Adipocyte (in vitro differentiated cells): ENCODE results near the gene DCXR.

Experiments used
- DNase-seq: peaks from one replicate; pipeline ENCODE4 v3.0.0-alpha.2; 2015; ENCODE audit warnings: low read depth
- H3K27me3 ChIP-seq: replicated peaks from 2 replicates; pipeline ENCODE4 v1.7.0; 2013; ENCODE audit warnings: mild to moderate bottlenecking, low read length, moderate library complexity; ENCODE audit not compliant: control insufficient read depth, insufficient read depth
- H3K36me3 ChIP-seq: 2 replicates; pipeline ENCODE4 v1.7.0; 2013; ENCODE audit warnings: low read length, mild to moderate bottlenecking, moderate library complexity; ENCODE audit not compliant: control insufficient read depth, insufficient read depth, severe bottlenecking
- H3K4me1 ChIP-seq: 2 replicates; pipeline ENCODE4 v1.7.0; 2013; ENCODE audit warnings: mild to moderate bottlenecking, low read length, moderate library complexity; ENCODE audit not compliant: control insufficient read depth, insufficient read depth
- H3K4me3 ChIP-seq: 2 replicates; pipeline ENCODE4 v1.7.0; 2013; ENCODE audit warnings: mild to moderate bottlenecking, low read length, moderate library complexity
- H3K9ac ChIP-seq: 2 replicates; pipeline ENCODE4 v1.7.0; 2013; ENCODE audit warnings: mild to moderate bottlenecking, low read length, moderate library complexity
- H3K9me3 ChIP-seq: 2 replicates; pipeline ENCODE4 v1.7.0; 2013; ENCODE audit warnings: mild to moderate bottlenecking, low read length, moderate library complexity; ENCODE audit not compliant: control insufficient read depth

Gene DCXR

GRCh38 chr17:82058855-82059249 lies 21.4 kb upstream of the DCXR start:
- peaks cover 93% of the 10 kb centered on the region for H3K36me3 ChIP-seq
- DNase-seq = no peak
- no peak overlapping the region for H3K9ac ChIP-seq
- no peak overlapping the region for H3K4me3 ChIP-seq
- H3K4me1 ChIP-seq = peaks cover 5% of the 10 kb centered on the region
- no peaks in the 10 kb centered on the region for H3K27me3 ChIP-seq
- no peaks in the 10 kb centered on the region for H3K9me3 ChIP-seq

GRCh38 chr17:82058230-82058854 lies 20.8 kb upstream of the DCXR start:
- Histone ChIP-seq H3K9me3 (no peaks in the 10 kb centered on the region), H3K4me3 (no peak overlapping the region), H3K4me1 (peaks cover 4% of the 10 kb centered on the region), H3K27me3 (no peaks in the 10 kb centered on the region), H3K36me3 (peaks cover 91% of the 10 kb centered on the region), H3K9ac (no peak overlapping the region)
- DNase-seq = no peak

- H3K4me3 ChIP-seq = no peak overlapping the region
- H3K36me3 ChIP-seq = peaks cover 78% of the 10 kb centered on the region
- H3K9me3 ChIP-seq = no peaks in the 10 kb centered on the region
- H3K4me1 ChIP-seq = peaks cover 9% of the 10 kb centered on the region
- no peak for DNase-seq
- H3K9ac ChIP-seq = no peak overlapping the region
- no peaks in the 10 kb centered on the region for H3K27me3 ChIP-seq
Measured at GRCh38 chr17:82056729-82057621, 19.5 kb upstream of the DCXR start.

- Histone ChIP-seq H3K36me3 (peaks cover 72% of the 10 kb centered on the region), H3K9ac (no peak overlapping the region), H3K27me3 (no peaks in the 10 kb centered on the region), H3K4me3 (no peak overlapping the region), H3K9me3 (no peaks in the 10 kb centered on the region), H3K4me1 (peaks cover 9% of the 10 kb centered on the region)
- DNase-seq = no peak
Measured at GRCh38 chr17:82055965-82056728, 18.6 kb upstream of the DCXR start.

- H3K36me3 ChIP-seq = peaks cover 63% of the 10 kb centered on the region
- H3K27me3 ChIP-seq = no peaks in the 10 kb centered on the region
- no peak overlapping the region for H3K4me3 ChIP-seq
- peaks cover 15% of the 10 kb centered on the region for H3K4me1 ChIP-seq
- DNase-seq = no peak
- H3K9ac ChIP-seq = no peak overlapping the region
- H3K9me3 ChIP-seq = no peaks in the 10 kb centered on the region
Measured at GRCh38 chr17:82055023-82055964, 17.8 kb upstream of the DCXR start.

GRCh38 chr17:82054351-82055022 lies 17.0 kb upstream of the DCXR start:
- H3K27me3 ChIP-seq = no peaks in the 10 kb centered on the region
- H3K9ac ChIP-seq = peak overlapping the region; percentile 25
- H3K4me1 ChIP-seq = peaks cover 18% of the 10 kb centered on the region
- no peaks in the 10 kb centered on the region for H3K9me3 ChIP-seq
- peaks cover 55% of the 10 kb centered on the region for H3K36me3 ChIP-seq
- no peak for DNase-seq
- no peak overlapping the region for H3K4me3 ChIP-seq

- no peaks in the 10 kb centered on the region for H3K9me3 ChIP-seq
- peaks cover 18% of the 10 kb centered on the region for H3K4me1 ChIP-seq
- H3K27me3 ChIP-seq = no peaks in the 10 kb centered on the region
- peak overlapping the region; percentile 94 for H3K9ac ChIP-seq
- peaks cover 52% of the 10 kb centered on the region for H3K36me3 ChIP-seq
- DNase-seq = no peak
- H3K4me3 ChIP-seq = peak overlapping the region; percentile 91
Measured at GRCh38 chr17:82053556-82054263, 16.2 kb upstream of the DCXR start.

GRCh38 chr17:82053130-82053529 lies 15.6 kb upstream of the DCXR start:
- Histone ChIP-seq H3K4me3 (peak overlapping the region; percentile 91), H3K9ac (peak overlapping the region; percentile 94), H3K27me3 (no peaks in the 10 kb centered on the region), H3K36me3 (peaks cover 47% of the 10 kb centered on the region), H3K4me1 (peaks cover 18% of the 10 kb centered on the region), H3K9me3 (no peaks in the 10 kb centered on the region)
- no peak for DNase-seq

GRCh38 chr17:82052638-82053059 lies 15.2 kb upstream of the DCXR start:
- peak overlapping the region; percentile 91 for H3K4me3 ChIP-seq
- peaks cover 46% of the 10 kb centered on the region for H3K36me3 ChIP-seq
- H3K27me3 ChIP-seq = no peaks in the 10 kb centered on the region
- peaks cover 18% of the 10 kb centered on the region for H3K4me1 ChIP-seq
- peak; percentile 21 for DNase-seq
- H3K9ac ChIP-seq = peak overlapping the region; percentile 94
- H3K9me3 ChIP-seq = no peaks in the 10 kb centered on the region
